RPMI7951 (cell line): ENCODE measurements around the gene DAB2IP. TPM values are rescaled to one million over a fixed set of nuclear protein-coding genes. Genes with fewer than 3 reads are reported as not detected.
A peak's percentile ranks its signal among the peaks of the same experiment; 100 is the strongest.

Experiments
- DNase-seq: peaks from one replicate; pipeline ENCODE4 v3.0.0-alpha.2; 2012; ENCODE audit warnings: low read depth
- total RNA-seq: library from RNA; depleted of rRNA; stranded (reverse); fragments of >200 nt; shearing (Covaris generic); gene quantifications from 2 replicates; pipeline ENCODE4 v1.2.3, GENCODE V29; 2014

DAB2IP gene
- total RNA-seq, 1 experiment from 2014 or later = 3.8 TPM

DNA sequence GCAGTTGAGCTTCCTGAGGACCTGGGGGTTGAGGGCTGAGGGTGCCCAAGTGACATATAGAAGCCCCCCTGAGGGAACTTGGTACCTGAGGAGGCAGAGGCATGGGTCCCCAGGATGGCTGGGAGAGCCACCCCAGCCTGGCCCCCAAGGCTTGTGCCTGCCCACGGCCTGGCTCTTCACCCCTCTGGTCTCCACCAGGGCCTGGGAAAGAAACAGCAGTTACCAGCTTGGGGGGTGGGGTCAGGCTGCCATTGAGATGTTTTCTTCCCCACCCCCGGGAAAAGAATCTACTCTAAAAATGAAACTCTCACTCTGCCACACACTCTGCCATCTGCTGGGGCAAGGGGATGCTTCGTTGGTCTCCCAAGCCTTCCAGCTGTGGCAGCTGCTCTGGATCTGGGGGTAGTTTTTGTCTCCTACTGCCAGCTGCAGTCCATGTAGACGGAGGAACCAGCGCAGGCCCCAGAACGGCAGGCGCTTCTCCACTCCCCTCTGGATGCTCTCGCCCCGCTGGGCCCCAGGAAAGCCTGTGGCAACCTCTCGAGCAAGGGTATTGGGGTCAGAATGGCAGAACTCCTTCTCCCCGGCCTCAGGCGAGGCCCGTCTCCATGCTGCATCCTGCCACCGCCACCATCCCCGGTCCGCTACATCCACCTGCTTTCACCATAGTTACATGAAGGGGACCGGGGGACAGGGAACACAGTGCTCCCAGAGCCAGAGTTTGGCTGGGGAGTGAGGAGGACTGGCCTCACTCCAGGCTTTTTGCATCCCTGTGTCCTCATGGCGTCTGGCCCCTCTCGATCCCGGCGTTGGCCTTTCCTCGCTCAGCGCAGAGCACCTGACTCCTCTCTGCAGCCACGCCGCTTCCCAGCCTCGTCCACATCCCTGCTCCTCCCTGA, 123.5 kb downstream of the DAB2IP start:
- no peak for DNase-seq

GRCh38 chr9:121776001-121776738, 124.7 kb downstream of the DAB2IP start:
- DNase-seq = no peak

GRCh38 chr9:121776739-121777637, 125.6 kb downstream of the DAB2IP start:
- no peak for DNase-seq

GRCh38 chr9:121778252-121779225, 127.1 kb downstream of the DAB2IP start:
- DNase-seq = peak; percentile 62

DNA sequence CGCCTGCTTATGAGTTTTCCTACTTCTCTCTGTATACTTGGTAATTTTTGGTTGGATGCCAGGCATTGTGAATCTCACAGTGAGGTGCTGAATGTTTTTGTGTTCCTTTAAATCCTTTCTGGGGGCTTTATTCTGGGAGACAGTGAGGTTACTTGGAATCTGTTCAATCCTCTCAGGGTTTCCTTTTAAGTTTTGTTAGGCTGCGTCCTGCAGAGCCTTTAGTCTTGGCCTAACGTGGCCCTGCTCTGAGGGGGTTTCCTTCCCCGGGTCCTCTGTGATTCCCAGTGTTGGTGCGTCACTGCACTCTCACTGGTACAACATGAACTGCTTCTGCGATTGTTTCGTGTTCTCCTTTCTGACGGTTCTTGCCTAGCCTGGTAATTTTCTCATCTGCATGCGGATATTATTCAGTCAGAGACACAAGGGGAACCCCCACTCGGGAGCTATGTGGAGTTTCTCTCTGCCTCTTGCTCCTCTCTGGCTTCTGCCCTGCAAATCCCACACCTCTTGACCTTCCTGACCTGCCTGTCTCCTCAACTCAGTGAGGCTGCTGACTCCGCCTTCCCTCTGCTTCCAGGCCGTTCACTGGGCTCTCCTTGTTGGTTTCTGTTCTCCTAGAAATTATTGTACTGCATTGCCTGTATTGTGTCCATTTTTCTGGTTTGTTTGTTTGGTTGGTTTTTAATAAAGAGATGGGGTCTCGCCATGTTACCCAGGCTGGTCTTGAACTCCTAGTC, 128.1 kb downstream of the DAB2IP start:
- no peak for DNase-seq

- DNase-seq = no peak
Observed at GRCh38 chr9:121780177-121781040, 129.0 kb downstream of the DAB2IP start.

DNA sequence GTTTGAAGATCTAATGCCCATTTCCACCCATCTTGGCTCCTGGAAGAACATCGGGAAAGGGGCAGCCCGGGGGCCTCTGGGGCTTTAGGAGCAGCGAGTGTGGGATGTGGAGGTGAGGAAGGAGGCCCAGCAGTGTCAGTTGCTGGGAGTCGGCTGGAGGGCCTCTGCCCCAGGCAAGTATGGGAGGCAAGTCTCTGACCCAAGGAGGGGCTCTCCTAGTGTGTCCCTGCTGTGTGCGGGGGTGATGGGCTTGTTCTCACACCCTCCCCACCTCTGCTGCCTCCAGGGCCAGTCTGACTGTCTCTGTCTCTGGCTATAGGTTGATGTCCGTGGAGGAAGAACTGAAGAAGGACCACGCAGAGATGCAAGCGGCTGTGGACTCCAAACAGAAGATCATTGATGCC, 129.7 kb downstream of the DAB2IP start:
- DNase-seq = no peak

- DNase-seq = no peak
Observed at GRCh38 chr9:121781701-121782464, 130.4 kb downstream of the DAB2IP start.

DNA sequence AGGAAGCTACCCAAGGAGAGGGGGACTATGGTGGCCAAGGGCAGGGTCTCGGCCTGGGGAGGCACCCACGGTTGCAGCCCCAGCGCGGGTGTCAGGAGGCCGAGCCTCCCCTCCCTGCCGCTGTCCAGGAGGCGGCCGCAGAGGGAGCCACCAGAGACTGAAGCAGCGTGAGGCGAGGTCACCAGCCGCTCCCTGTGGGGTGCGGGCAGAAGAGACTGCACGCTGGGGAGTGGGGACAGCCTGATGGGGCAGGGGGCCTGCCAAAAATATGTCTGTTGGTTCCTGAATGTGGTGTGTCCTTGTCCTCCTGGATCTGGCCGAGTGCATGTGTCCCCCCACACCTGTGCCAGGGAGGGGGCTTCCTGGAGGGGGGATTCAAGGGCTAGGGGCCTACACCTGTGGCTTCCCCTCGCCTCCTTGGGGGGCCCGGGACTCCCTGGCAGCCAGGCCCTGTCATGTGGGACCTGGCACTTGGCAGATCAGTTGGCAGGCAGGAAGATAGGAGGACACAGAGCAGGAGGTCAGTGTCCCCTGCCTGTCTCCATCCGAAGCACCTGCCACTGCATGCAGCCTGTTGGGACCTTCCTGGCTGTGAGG, 131.2 kb downstream of the DAB2IP start:
- no peak for DNase-seq

- no peak for DNase-seq
Observed at GRCh38 chr9:121783111-121783510, 131.7 kb downstream of the DAB2IP start.

DNA sequence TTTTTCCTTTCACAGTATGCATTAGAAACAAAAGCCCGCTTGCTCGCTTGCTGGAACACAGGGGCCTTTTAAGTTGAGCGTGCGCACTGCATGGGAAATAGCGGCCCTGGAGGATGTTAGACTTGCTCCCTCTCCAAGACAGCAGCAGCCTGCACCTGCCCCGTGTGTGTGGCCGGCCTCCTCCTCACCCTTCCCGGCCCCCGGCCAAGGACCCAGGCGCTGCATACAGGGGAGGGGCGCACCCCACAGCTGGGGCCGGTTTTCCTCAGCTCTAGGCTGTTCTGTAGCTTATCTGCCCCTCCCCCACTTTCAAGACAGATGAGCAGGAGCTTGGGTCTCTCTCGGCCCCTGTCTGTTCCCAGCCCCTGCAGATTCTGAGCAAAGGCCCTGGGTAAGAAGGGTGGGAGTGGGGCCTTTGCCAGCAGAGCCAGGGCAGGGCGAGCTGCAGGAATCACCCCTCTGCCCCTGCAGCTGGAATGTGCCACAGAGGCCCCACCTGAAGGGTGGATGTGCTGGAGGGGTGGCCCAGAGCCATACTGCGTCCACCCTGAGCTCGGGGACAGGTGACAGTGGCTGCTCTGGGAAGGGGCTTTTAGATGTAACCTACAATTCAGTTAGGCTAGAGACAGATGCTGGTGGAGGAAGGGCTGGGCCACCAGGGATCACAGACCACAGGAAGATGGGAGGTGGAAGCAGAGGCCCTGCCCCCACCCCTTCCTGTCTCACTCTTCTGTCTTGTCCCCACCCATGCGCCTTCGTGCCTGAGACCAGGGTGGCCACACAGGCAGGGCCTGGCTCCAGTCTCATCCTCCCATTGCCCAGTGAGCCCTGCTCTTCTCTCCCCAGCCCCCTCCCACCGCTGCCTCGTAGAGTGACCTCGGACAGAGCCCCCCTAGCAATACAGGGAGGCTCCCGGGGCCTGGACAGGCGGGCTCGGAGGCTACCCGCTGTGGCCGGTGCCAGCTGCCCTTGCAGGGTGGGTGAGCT, 132.4 kb downstream of the DAB2IP start:
- DNase-seq = no peak

DNA sequence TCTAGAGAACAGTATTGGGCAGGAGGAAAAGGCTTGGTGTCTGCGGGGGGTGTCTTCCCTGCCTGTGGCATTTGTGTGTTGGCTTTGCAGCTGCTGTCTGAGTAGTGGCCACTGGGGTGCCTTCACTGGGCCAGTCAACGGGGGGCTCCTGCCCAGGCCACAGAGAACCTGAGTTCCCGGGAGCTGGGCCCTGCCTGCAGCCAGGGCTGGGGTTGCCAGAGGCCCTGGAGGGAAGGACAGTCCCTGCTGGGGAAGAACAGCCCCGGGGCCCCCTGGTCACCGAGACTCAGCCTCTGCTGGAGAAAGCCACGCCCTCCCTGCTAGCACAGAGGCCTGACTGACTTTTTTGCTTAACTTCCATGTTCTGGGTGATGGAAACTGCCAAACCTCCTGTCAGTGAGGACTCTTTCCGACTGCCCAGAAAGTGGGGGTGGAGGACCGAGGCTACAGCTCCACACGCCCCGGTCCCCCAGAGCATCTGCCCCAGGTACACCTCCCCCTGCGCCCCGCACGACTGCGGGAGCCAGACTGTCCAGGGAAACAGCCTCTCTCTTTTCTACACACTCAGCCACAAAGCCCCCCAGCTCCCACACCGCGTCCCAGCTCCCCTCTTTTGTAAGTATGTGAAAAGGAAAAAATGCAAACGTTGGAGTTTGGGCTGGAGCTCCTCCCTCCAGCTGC, 133.4 kb downstream of the DAB2IP start:
- no peak for DNase-seq

DNA sequence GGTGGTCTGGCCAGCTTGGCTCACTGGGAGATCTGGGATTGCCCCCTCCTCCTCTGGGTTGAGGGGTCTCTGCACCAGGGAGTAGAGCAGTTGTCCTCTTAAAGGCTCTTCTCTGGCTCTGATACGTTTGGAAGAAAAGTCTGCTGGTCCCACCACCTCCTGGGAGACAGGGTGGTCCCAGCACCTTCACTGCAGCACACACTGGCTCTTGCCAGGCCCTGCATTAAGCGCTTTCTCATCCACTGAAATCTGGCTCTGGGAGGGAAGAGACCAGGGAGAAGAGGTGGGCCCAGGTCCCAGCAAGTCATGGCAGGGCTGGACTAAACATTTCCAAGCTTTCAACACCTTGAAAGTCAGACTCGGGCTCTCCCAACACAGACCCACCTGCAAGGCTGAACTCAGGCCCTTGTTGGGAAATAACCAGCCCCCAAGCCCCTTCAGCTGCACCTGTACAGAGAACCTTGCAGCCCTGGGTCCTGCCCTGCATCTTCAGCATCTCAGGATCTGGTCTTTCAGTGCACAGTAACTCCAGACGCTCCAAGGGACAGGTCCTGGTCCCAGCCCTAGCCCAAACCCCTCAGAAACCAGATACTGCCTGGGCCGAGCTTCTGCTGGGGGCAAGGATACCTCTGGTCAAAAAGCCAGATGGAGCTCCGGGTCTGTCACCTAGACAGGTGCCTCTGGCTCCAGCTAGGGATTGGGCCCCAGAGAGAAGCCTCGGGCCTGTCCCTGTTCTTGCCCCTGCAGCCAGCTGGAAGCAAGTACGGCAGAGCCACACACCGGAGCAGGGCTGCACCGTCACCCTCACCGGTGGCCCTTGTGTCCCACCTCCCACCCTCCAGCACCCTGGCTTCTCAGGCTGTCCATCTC, 134.5 kb downstream of the DAB2IP start:
- DNase-seq = no peak

DNA sequence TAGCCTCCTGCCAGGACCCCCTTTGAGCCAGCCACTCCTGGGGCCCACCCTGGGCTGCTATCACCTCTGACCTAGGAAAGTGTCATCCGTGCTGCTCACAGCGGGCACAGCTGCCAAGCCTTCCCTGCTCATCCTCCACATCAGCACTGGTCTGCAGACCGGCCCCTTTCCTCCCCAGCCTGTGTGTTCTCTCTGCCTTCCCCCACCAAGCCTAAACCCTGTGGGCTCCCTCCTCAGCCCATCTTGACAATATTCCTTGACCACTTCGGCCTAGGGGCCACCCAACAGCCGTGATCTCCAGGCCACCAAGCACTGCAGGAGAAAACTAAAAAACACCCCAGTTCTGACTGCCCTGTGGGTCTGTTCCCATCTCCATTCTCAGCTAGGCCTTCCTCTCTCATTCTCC, 135.1 kb downstream of the DAB2IP start:
- no peak for DNase-seq

DNA sequence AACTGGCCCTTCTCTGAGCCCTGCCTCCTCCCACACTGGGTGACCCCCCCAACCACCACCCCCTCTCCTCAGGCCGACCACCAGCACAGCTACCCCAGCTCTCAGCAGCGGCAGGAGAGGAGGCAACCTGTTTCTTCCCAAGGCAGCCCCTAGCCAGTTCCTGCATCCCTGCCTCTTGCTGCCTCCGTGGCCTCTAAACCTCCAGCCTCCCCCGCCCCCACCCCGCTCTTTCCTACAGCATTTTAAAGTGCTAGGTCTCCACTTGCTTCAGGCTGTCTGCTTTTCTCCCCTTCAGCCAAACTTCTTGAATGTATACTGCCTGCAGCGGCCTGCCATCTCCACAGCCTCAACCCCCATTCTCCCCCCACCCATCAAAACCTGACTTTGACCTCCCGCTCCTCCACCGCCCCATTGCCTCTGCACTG, 135.6 kb downstream of the DAB2IP start:
- DNase-seq = no peak
